Central memory CD8-positive, alpha-beta T cell (primary cell): ENCODE data around the gene ESYT3.
"Not testable (repeated sequence)": the region's sequence is repeated elsewhere in the genome, so short reads cannot be mapped to it uniquely, and the experiment has no call there.

Experiments
- ATAC-seq: fragments of 150-1000 bp; cut with Tn5 transposase; replicated peaks from 2 replicates; pipeline ENCODE4 v1.10.0; 2022; ENCODE audit warnings: mild to moderate bottlenecking, moderate FRiP score, moderate number of reproducible peaks; ENCODE audit not compliant: poor library complexity, severe bottlenecking; ENCODE audit errors: extremely low read depth
- DNase-seq, 2 donors: peaks; one replicate each; pipeline ENCODE4 v3.0.0; 2021; ENCODE audit warnings: low spot score in 2 of 2
- H3K27ac Mint-ChIP-seq: one replicate; pipeline ENCODE4 v1.8.0; 2022; ENCODE audit warnings: low read depth, mild to moderate bottlenecking, moderate library complexity, mixed read lengths
- H3K27me3 Mint-ChIP-seq: one replicate; pipeline ENCODE4 v1.8.0; 2022; ENCODE audit warnings: mixed read lengths
- H3K36me3 Mint-ChIP-seq: one replicate; pipeline ENCODE4 v1.8.0; 2022; ENCODE audit warnings: mild to moderate bottlenecking, moderate library complexity, mixed read lengths; ENCODE audit not compliant: insufficient read depth
- H3K4me1 Mint-ChIP-seq: one replicate; pipeline ENCODE4 v1.8.0; 2022; ENCODE audit warnings: mixed read lengths
- H3K4me3 Mint-ChIP-seq: one replicate; pipeline ENCODE4 v1.8.0; 2022; ENCODE audit warnings: mild to moderate bottlenecking, moderate library complexity, mixed read lengths
- H3K9me3 Mint-ChIP-seq: one replicate; pipeline ENCODE4 v1.8.0; 2022; ENCODE audit warnings: mixed read lengths

Gene ESYT3

GRCh38 chr3:138474163-138474562, 39.7 kb downstream of the ESYT3 start:
- Mint-ChIP-seq H3K4me1 (no peaks in the 10 kb centered on the region), H3K9me3 (no peaks in the 10 kb centered on the region), H3K4me3 (no peak overlapping the region), H3K27me3 (peaks cover 28% of the 10 kb centered on the region), H3K27ac (no peak overlapping the region), H3K36me3 (no peaks in the 10 kb centered on the region)
- no peak for DNase-seq
- ATAC-seq: no peak

- ATAC-seq (no peak), DNase-seq (no peak)
- Mint-ChIP-seq H3K4me3 (no peak overlapping the region), H3K27me3 (peaks cover 39% of the 10 kb centered on the region), H3K4me1 (no peaks in the 10 kb centered on the region), H3K27ac (no peak overlapping the region), H3K36me3 (no peaks in the 10 kb centered on the region), H3K9me3 (no peaks in the 10 kb centered on the region)
Observed at GRCh38 chr3:138476526-138476925, 42.1 kb downstream of the ESYT3 start.

DNA sequence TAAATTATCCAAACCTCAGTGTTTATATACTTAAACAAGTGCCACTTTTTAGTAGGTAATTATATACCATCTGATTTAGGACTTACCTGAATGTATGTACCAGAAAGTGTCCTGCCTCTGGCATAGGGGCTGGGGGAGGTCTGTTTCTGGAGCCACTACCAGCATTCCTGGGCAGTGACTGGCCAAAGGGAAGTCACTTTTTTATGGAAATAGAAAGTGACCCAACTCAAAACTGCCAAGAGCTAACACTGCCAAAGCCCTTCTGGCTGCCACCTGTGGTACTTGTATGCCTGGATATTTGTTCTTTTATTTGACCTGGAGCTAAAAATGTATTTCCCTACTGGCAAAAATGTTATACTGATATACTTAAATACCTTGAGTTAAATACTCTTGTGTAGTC, 42.7 kb downstream of the ESYT3 start:
- Mint-ChIP-seq H3K36me3 (no peaks in the 10 kb centered on the region), H3K9me3 (no peaks in the 10 kb centered on the region), H3K4me3 (no peak overlapping the region), H3K27ac (no peak overlapping the region), H3K27me3 (peaks cover 39% of the 10 kb centered on the region), H3K4me1 (no peaks in the 10 kb centered on the region)
- ATAC-seq: no peak
- DNase-seq: no peak

DNA sequence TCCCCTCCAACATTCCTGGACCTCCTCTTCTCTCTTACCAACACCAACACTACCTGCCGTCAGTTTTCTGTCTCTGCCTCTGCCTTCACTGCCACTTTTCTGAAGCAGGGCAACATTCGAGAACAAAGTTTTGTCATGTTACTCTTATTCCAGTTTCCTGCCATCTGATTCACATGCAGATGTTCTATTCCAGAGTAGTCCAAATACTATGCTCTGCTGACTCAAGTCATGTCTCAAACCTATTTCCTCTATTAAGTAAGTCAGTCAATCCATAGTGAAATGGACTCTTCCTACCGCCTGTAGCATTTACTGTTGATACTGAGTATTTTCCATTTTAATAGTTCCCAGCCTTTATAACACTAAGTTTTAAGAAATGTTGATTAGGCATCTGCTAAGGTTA, 43.4 kb downstream of the ESYT3 start:
- ATAC-seq (no peak), DNase-seq (no peak)
- Mint-ChIP-seq H3K4me3 (no peak overlapping the region), H3K4me1 (no peaks in the 10 kb centered on the region), H3K27ac (no peak overlapping the region), H3K27me3 (peaks cover 35% of the 10 kb centered on the region), H3K36me3 (no peaks in the 10 kb centered on the region), H3K9me3 (no peaks in the 10 kb centered on the region)

DNA sequence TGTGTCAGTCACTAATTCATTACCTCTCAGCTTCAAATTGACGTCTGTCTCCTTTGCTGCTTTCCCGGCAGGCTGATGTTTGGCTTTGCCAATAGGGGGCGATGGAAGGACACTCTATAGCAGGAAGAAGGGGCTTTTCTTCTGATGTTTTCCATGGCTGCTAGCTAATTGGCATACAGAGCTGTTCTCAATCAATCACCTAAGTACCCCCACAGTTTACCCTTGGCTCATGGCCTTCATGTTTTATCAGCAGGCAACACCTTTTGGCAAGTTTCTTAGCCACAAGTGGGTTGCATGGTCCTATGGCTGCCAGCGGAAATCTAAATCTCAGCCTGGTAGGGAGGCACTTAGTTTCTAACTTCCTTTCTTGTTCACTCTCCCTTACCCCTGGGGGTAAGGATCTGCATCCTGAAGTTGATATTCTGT, 45.0 kb downstream of the ESYT3 start:
- no peak for DNase-seq
- H3K9me3 Mint-ChIP-seq: no peaks in the 10 kb centered on the region
- no peak for ATAC-seq

GRCh38 chr3:138484672-138485071, 50.3 kb downstream of the ESYT3 start:
- not testable (repeated sequence) for ATAC-seq, H3K4me3 Mint-ChIP-seq, DNase-seq, H3K36me3 Mint-ChIP-seq, H3K4me1 Mint-ChIP-seq, H3K27ac Mint-ChIP-seq, H3K27me3 Mint-ChIP-seq
- H3K9me3 Mint-ChIP-seq: peaks cover 31% of the 10 kb centered on the region

More for the DNA sequence above, 45.0 kb downstream of the ESYT3 start:
- Mint-ChIP-seq H3K27me3 (peaks cover 24% of the 10 kb centered on the region), H3K27ac (no peak overlapping the region), H3K4me3 (no peak overlapping the region), H3K4me1 (no peaks in the 10 kb centered on the region), H3K36me3 (no peaks in the 10 kb centered on the region)

DNA sequence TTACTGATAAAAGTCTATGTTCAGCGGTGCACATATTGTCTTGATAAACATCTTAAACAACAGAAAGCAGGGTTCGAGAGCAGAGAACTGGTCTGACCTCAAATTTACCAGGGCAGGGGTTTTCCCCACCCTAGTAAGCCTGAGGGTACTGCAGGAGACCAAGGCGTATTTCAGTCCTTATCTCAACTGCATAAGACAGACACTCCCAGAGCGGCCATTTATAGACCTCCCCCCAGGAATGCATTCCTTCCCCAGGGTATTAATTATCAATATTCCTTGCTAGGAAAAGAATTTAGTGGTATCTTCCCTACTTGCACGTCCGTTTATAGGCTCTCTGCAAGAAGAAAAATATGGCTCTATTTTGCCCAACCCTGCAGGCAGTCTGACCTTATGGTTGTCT, 52.2 kb downstream of the ESYT3 start:
- peaks cover 31% of the 10 kb centered on the region for H3K9me3 Mint-ChIP-seq
- not testable (repeated sequence) for DNase-seq, H3K36me3 Mint-ChIP-seq, H3K27me3 Mint-ChIP-seq, H3K4me1 Mint-ChIP-seq, ATAC-seq, H3K27ac Mint-ChIP-seq, H3K4me3 Mint-ChIP-seq

GRCh38 chr3:138491971-138492370, 57.6 kb downstream of the ESYT3 start:
- no peaks in the 10 kb centered on the region for H3K27me3 Mint-ChIP-seq
- no peak for ATAC-seq
- no peaks in the 10 kb centered on the region for H3K4me1 Mint-ChIP-seq
- H3K9me3 Mint-ChIP-seq: peaks cover 21% of the 10 kb centered on the region
- DNase-seq: no peak
- H3K4me3 Mint-ChIP-seq: no peak overlapping the region
- H3K36me3 Mint-ChIP-seq: no peaks in the 10 kb centered on the region
- H3K27ac Mint-ChIP-seq: no peak overlapping the region

- peaks cover 13% of the 10 kb centered on the region for H3K9me3 Mint-ChIP-seq
- H3K36me3 Mint-ChIP-seq: no peaks in the 10 kb centered on the region
- H3K27me3 Mint-ChIP-seq: no peaks in the 10 kb centered on the region
- no peaks in the 10 kb centered on the region for H3K4me1 Mint-ChIP-seq
- DNase-seq (no peak), ATAC-seq (no peak)
- H3K27ac Mint-ChIP-seq: no peak overlapping the region
- no peak overlapping the region for H3K4me3 Mint-ChIP-seq
Observed at GRCh38 chr3:138492980-138493675, 58.7 kb downstream of the ESYT3 start.

GRCh38 chr3:138493804-138494606, 59.6 kb downstream of the ESYT3 start:
- no peaks in the 10 kb centered on the region for H3K36me3 Mint-ChIP-seq

GRCh38 chr3:138494607-138494929, 60.2 kb downstream of the ESYT3 start:
- DNase-seq (no peak), ATAC-seq (no peak)
- peaks cover 6% of the 10 kb centered on the region for H3K9me3 Mint-ChIP-seq
- peaks cover 2% of the 10 kb centered on the region for H3K36me3 Mint-ChIP-seq
- H3K4me1 Mint-ChIP-seq: no peaks in the 10 kb centered on the region
- H3K27ac Mint-ChIP-seq: no peak overlapping the region
- no peaks in the 10 kb centered on the region for H3K27me3 Mint-ChIP-seq
- no peak overlapping the region for H3K4me3 Mint-ChIP-seq

More at GRCh38 chr3:138493804-138494606, 59.6 kb downstream of the ESYT3 start:
- ATAC-seq (no peak), DNase-seq (no peak)
- Mint-ChIP-seq H3K4me3 (no peak overlapping the region), H3K27ac (no peak overlapping the region), H3K27me3 (no peaks in the 10 kb centered on the region), H3K4me1 (no peaks in the 10 kb centered on the region), H3K9me3 (peaks cover 8% of the 10 kb centered on the region)

DNA sequence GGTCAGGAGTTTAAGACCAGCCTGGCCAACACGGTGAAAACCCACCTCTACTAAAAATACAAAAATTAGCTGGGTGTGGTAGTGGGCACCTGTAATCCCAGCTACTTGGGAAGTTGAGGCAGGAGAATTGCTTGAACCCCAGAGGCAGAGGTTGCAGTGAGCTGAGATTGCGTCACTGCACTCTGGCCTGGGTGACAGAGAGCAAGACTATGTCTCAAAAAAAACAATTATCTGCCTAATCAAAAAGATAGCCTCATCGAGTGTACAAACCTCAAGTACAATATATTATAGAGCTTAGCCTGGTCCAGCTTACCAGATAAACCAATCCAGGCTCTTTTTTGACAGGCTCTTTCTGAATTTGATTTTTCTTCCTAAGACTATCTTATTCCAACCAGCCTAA, 61.2 kb downstream of the ESYT3 start:
- H3K27ac Mint-ChIP-seq, H3K36me3 Mint-ChIP-seq, H3K4me1 Mint-ChIP-seq: not testable (repeated sequence)

GRCh38 chr3:138496436-138496835, 62.0 kb downstream of the ESYT3 start:
- no peak overlapping the region for H3K4me3 Mint-ChIP-seq
- no peak for DNase-seq
- H3K27me3 Mint-ChIP-seq: no peaks in the 10 kb centered on the region
- H3K36me3 Mint-ChIP-seq: peaks cover 2% of the 10 kb centered on the region
- no peak for ATAC-seq
- H3K27ac Mint-ChIP-seq: no peak overlapping the region
- H3K9me3 Mint-ChIP-seq: peaks cover 6% of the 10 kb centered on the region
- H3K4me1 Mint-ChIP-seq: no peaks in the 10 kb centered on the region

More for the DNA sequence above, 61.2 kb downstream of the ESYT3 start:
- not testable (repeated sequence) for ATAC-seq, H3K9me3 Mint-ChIP-seq, H3K27me3 Mint-ChIP-seq, H3K4me3 Mint-ChIP-seq, DNase-seq
